GM19438 (cell line): ENCODE results near the gene GTF3C4.

Experiments
- ATAC-seq: cut with Tn5 transposase; IDR thresholded peaks from one replicate; pipeline ENCODE4 v1.9.1; 2021; ENCODE audit warnings: low read depth; ENCODE audit not compliant: unreplicated experiment

Gene GTF3C4

DNA sequence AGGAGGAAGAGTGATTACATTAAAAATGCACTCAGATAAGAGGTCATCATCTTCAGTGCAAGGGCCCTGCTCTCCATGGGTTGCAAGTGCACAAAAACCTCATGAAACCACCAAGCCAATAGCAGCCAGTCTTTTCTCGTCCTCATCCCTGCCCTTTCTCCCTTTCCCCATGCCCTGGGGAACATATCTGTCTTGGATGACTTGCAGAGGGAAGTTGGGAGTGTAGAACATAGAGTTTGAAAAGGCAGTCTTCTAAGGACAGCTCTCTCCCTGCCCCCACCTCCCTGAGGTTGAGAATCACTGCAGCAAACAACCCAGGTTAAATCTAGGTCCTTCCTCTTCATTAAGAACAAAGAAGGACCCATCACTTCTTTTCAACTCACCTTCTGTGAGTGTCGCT lies 22.5 kb upstream of the GTF3C4 start:
- ATAC-seq, result no peak

- no peak for ATAC-seq
Observed at GRCh38 chr9:132648283-132648682, 22.0 kb upstream of the GTF3C4 start.

GRCh38 chr9:132648685-132649084 lies 21.6 kb upstream of the GTF3C4 start:
- no peak for ATAC-seq

DNA sequence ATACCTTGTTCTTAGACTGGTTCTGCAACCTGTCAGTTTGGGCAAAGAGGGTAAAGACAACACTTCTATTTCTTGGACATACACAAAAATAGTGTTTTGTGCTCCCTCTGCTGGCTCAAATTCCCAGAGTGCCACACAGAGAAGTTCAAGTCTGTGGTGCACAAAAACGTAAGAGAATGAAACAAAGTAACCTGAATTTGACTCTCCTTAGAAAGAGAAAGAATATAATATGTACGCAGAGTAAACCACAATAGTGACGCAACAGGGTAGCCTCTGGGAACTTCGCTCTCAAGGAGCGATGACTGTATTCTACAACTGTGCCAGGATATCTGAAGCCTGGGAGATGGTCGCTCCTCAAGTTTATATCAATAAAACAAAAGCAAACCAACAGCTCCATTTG lies 19.0 kb upstream of the GTF3C4 start:
- no peak for ATAC-seq

GRCh38 chr9:132656299-132656698 lies 14.0 kb upstream of the GTF3C4 start:
- no peak for ATAC-seq

- ATAC-seq, result no peak
Observed at GRCh38 chr9:132662152-132662945, 7.9 kb upstream of the GTF3C4 start.

GRCh38 chr9:132663117-132663516 lies 7.1 kb upstream of the GTF3C4 start:
- ATAC-seq, result no peak

GRCh38 chr9:132663851-132664250 lies 6.4 kb upstream of the GTF3C4 start:
- no peak for ATAC-seq

GRCh38 chr9:132669319-132669697 lies 956 bp upstream of the GTF3C4 start:
- ATAC-seq, result no peak

DNA sequence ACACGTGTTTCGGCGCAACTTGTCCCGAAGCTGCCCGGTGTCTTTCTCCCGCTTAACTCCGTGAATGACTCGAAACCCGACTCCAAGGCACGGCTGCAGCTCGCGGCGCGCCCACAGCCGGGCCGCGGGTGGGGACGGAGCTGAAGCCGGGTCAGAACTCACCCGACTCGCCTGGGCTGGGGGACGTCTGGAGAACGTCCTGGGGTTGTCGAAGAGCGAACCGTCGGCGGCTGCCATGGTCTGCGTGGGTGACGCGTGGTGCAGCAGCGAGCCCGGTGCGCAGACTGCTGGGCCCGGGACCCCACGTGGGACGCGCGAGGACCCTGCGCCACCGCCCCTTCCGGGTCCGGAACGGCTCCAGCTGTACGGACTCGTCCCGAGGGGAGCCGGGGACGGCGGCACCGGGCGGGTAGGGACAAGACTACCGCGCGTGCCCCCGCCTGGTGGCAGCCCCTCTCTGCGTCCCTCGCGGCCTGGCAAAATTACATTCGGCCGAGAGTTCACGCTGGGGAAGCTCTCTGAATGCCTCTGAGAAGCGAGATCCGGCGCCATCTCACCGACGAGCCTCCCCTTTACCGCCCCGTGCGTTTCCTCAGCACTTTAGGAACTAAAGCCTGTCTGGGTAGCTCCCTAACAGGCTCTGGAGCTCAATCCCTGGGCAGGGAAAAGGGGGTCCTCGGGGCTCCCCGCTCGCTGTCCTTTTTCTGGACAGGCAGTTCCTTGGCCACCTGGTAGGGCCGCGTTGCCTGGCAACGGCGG lies 387 bp upstream of the GTF3C4 start, which contains the start of gene DDX31:
DDX31 (minus strand) TSS at position 286 of the 759 bp plus-strand sequence; CDS start at position 237, 49 bp downstream.
- peak; percentile 62 for ATAC-seq

DNA sequence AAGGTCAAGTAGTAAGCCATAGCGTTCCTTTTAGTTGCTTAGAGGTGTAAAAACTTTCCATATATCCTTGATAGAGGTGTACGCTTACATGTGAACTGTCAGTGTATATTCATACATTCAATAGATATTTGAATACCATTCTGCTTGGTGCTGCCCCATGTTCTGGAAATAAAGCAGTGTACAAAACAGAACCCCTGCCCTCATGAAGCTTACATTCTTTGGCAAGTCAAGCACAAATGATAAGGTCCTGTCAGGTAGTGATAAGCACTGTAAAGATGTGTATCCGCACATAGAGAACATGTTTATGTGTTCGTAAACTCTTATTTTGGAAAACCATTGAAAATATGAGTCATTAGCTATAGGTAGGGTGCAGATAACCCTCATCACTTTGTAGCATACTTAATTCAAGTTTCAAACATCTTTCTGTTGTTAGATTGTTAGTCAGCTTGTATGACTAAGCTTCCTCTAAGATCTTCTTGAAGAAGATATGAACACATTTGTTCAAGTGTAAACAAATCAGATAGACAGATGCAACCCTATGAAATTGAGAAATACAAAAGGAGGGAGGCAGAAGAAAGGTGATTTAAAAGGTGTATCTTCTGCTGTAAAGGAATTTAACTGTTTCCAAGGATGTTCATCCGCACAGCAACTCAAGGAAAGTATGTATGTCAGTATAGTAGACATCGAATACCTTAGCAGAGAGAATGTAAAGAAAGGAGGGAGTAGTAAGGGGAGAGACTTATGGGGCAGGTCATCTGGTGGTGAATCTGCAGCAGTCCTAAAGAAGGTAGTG lies 1.6 kb downstream of the GTF3C4 start:
- no peak for ATAC-seq

GRCh38 chr9:132672413-132672690 lies 2.1 kb downstream of the GTF3C4 start:
- no peak for ATAC-seq

DNA sequence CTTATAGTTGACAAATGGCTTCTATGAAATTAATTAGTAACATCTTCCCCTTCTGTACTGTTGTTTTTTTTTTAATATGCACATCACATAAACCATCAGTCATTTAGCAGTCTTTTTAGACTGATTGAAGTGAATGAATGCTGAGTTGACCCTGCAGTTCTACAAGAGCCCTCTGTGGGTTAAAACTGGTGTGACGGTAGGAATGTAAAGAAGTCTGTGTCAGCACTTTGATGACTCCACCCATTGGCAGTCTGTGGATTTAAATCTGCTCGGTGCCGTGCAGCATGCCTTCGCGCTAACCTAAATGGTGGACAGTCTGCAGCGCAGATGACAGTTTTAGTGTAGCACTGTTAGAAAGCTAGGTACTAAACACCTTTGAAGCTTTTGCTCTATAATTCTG lies 3.1 kb downstream of the GTF3C4 start:
- ATAC-seq, result no peak

- no peak for ATAC-seq
Observed at GRCh38 chr9:132674485-132674884, 4.2 kb downstream of the GTF3C4 start.

DNA sequence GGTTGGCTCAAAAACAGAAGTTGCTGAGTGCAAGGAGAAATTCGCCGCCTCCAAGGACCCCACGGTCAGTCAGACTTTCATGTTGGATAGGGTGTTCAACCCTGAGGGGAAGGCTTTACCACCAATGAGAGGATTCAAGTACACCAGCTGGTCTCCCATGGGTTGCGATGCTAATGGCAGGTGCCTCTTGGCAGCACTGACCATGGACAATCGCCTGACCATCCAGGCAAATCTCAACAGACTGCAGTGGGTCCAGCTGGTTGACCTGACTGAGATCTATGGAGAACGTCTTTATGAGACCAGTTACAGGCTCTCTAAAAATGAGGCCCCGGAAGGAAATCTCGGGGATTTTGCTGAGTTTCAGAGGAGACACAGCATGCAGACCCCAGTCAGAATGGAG lies 7.7 kb downstream of the GTF3C4 start:
- ATAC-seq, result no peak

GRCh38 chr9:132679946-132680625 lies 9.8 kb downstream of the GTF3C4 start:
- no peak for ATAC-seq

- no peak for ATAC-seq
Observed at GRCh38 chr9:132681561-132681960, 11.3 kb downstream of the GTF3C4 start.

DNA sequence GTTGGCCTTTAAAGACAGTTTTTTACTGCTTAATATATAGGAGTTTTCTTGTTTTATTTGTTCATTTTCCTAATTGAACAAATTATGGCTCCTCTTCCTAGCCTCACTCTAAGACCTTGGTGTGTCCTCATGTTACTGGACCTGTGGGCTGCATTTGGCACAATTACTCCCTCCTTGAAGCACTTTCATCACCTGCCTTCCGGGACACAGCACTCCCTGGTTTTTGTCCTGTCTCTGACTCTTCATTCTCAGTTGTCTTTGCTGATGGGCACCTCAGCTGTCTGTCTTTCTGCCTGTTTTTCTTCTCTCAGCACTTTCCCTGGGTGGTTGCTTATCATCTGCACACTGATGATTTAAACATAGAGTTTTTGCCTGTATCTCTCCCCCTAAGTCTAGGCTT lies 13.6 kb downstream of the GTF3C4 start:
- ATAC-seq, result no peak

GRCh38 chr9:132690696-132691095 lies 20.4 kb downstream of the GTF3C4 start:
- no peak for ATAC-seq

GRCh38 chr9:132694144-132694543 lies 23.9 kb downstream of the GTF3C4 start:
- no peak for ATAC-seq

- no peak for ATAC-seq
Observed at GRCh38 chr9:132697230-132697629, 27.0 kb downstream of the GTF3C4 start.
